ENCODE data around the gene MAU2.

Gene MAU2

DNA sequence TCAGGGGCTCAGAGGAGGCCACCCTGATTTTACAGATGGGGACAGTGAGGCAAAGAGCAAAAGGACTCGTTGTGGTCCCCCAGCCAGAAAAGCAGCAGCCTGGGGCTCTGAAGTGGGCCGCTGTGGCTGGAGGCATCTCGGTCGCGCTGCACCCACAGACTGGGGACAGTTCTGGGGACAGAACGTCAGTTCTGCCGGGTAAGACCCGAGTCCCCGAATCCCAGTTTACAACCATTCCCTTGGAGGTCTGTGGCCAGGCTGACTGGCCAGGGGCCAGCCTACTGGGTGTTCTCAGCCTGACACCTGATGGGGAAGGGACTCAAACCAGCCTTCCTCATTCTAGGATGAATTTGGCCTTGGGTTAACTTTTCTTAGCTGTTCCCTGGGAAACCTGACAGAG, 14.4 kb upstream of the MAU2 start:
- no peak for DNase-seq

DNA sequence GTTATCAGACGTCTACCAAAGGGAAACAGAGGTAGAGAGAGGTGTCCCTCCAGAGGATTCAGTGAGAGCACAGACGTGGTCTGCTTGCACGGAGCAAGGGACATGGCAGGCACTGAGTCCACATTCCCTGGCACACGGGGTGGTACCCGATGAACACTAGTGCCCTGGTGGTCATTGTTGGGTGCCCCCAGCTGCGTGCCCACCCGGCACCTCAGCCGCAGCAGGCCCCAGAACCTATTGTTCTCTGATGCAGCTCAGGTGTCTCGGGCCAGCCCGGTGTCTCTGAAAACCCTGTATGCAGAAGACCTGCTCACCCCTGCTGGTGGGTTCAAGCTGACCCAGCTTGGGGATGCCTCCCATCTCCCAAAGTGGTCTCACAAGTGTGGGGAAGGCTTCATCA, 12.3 kb upstream of the MAU2 start:
- DNase-seq = no peak

DNA sequence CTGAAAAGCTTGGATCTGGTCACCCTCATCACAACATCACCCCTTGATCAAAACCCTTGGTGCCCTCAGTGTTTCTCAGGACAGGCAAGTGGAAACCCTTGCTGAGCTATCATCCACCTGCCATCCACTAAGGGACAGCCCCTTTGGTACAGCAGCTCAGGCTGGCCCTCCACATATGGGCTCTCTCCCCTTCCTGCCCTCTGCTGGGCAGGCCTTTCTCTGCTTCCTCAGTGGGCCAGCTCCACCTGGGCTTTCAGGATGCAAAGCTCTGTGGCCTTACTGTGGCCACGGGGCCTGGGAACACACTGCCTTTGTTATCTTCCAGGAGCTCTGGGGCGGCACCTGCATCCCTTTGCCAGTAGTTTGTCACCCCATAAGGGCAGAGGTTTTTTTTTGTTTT, 5.2 kb upstream of the MAU2 start:
- no peak for DNase-seq

DNA sequence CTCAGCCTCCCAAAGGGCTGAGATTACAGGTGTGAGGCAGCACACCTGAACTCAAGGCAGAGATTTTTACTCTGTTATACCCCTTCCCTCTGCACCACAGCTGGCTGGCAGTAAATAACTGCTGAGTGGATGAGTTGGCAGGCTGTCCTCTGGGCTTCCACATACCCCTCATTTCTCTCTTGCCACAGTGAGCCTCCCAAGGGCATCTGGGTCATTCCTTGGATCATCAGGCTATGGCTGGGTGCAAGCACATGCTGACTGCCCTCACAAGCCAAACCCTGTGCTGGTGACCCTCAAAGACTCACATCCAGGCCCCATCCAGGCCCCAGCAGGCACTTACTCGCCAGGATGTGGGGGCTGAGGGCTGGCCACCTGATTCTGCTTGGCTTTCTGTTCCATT, 4.5 kb upstream of the MAU2 start:
- no peak for DNase-seq

DNA sequence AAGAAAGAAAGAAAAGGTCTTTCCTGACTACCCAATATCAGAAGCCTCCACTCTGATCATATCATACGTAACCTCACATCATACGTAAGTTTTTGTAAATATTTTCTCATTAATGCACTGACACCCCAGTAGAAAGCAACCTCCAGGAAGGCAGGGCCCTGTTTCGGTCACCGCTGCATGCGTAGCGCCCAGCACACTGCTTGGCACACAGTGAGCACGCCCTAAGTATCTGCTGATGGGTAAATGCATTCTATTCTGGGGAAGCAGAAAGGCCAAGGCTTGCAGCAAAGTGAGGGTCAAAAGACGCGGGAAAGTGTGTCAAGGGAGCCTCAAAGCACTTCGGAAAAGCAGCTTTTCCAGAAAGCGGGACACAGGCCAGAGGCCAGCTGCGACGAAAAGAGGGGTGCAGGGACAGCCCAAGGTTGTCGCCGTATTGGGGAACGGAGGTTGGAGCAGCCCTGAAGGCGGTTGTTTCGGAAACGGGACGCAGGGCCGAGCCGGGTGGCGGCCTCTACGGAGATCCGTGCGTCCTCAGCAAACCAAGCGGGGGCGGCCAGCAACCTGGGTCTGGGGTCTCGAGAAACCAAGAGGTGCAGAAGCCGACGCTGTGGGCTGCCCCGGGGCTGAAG, 783 bp upstream of the MAU2 start:
- DNase-seq = no peak

DNA sequence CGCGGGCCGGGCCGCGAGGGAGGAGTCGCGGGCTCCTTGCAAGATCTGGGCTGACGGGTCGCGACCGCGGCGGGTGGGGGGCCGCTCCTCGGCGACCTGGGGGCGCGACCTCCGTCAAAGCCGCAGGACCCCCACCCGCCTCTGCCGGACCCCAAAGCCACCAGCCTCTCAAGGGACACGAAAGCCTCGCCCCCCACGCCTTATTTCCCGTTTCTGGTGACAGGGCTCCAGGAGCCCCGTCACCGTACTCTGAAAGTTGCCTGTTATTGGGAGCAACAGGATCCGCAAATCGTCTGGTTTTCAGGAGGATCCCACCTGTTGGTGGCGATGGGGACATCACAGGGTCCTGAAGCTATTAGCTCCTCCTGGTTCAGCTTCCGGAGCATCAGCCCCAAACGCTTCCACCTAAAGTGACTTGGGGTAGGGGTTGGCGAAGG, 530 bp downstream of the MAU2 start:
- DNase-seq = no peak

DNA sequence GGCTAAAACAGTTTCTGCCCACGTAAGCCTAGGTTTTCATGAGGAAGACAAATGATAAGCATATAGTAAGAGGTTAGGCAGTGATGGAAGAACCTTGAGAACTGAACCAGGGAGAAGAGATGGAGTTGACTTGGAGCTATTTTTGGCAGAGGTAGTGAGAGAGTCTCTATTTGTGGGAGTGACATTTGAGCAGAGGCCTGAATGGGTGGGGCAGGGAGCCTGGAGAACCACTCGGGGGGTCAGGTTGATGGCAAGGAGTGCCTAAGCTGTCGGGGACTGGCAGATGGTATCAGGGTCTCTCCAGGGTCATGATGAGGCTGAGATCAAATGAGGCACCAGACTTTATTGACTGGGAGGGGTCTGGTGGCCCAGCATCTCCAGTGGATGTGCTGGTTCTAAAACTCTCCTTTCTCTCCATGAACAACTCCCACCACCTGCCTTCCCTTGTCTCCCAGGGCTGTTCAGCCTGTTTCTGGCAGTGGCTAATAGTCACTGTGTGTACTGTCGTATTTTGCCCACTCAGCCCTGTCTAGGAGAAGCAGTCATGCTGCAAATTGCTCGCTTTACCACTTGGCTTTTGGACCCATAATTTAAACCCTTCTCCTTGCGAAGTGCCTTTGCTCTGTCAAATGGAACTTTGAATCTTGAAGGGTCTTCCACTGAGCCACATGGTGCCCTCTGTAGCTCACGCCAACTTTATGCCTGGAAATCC, 3.6 kb downstream of the MAU2 start:
- DNase-seq = no peak

DNA sequence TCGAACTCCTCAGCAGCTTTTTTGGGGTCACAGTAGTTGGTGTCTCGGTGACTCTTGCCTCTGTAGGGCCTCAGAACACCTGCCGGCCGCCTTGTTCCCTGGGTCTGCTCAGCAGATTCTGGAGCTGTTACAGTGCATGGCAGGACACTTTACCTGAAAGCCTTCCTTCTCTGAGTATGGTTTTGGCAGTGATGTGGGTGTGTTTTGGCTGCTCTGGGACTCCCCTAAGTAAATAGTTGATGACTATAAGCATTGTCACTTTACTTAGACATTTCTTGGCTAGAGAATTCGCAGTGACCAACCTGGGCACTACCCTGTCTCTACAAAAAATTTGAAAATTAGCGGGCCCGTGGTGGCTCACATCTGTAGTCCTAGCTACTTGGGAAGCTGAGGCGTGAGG, 7.0 kb downstream of the MAU2 start:
- no peak for DNase-seq

DNA sequence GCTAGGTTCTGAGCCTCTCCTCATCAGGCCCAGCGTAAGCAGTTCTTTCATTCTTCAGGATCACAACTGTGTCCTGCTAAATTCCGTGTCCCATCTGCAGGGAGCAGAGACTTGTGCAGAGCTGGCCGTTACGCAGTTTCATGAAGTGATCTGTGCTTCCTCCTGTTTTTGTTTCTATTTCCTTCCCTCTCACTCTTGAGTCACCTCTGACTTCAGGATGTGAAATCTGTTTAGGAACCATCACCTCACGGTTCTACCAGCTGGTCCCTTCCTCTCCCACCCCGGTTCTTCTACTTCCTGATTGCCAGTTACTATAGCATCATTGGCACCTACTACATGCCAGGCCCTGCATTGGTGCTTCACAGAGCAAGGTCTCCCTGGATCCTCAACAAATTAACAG, 8.5 kb downstream of the MAU2 start:
- no peak for DNase-seq

DNA sequence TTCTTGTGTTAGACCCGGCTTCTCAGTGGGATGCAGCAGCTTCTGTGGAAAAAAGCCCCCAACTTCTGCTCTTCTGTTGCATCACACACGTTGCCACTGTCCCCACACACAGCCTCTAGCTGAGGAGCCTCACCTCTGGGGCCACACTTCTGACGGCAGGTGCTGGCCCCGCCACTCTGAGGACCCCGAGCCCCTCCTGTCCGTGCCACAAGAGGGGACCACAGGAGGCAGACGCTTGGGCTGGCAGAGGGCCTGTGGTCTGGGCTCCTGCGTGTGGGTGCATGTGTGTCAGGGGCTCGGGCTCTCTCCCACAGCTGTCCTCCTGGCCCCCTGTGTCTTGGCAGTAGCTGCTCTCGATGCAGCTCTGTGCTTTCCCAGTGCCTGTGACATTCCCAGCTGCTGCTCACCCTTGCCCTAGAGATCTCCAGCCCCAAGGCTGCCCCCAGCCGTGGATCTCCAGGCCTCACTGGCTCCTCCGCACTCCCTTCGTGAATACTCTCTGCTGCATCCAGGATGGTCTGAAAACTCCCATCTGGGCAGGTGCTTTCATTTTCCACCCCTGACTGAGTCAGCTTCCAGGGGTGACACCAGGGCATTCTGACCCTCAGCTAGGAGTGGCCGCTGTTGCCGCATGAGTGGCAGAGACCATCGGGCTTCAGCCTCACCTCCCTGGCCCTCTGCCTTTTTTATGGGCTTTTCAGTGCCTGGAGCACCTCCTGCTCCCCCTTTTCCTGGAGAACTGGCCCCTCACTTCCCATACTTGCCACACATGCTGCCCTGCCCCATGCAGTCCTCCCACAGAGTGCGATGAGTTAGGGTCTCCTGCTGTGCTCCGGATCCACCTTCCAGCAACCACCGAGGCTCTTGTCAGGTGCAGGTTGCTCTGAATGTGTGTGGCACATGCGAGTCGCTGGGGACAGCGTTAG, 13.7 kb downstream of the MAU2 start:
- DNase-seq = no peak

DNA sequence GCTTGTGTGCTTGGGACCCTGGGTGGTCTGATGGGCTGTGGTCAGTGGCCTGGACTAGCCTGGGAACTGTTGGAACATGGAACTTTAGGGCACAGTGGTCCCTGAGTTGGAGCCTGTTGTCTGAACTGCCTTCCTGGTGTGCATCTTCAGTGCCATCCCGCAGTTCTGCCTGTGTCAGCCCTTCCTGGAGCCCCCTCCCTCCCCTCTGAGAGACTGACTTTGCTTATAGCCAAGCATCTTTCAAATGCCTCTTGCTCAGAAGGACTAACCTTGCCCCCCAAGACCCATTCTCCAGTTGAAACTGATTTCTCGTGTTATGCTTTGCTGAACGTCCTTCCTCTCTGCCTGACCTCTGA, 14.3 kb downstream of the MAU2 start:
- no peak for DNase-seq

DNA sequence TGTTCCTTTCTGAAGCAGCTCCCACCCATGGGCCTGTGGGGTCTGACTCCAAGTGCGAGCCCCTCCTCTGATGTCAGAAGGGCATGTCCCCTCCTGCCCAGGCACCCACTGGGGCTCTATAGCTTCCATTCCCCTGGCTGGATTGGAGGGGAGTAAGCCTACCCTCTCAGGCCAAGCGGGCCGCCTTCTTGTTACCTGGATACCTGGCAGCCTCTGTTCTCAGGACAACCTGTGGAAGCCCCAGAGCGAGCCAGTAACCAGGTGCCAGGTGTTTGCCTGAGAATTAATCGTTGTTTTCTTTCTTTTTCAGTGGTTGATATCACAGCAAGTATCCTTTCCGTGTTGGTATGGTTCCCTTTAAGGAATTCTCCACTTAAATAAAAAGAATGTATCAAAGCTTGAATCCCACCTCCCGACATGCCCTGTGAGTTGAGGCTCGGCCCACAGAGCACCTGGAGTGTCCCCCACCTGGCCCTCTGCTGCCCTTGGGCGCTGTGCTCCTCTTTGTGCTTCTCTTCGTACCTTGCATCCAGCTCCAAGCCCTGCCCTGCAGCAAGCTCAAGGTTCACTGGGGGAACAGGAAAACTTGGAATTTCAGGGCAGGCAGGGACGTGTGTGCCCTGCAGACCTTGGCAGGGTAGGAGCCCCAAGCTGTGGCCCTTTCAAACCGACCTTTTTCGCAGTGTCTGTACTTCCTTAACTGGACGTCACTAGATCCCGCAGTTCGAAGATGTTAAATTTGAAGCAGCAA, 15.0 kb downstream of the MAU2 start:
- no peak for DNase-seq

DNA sequence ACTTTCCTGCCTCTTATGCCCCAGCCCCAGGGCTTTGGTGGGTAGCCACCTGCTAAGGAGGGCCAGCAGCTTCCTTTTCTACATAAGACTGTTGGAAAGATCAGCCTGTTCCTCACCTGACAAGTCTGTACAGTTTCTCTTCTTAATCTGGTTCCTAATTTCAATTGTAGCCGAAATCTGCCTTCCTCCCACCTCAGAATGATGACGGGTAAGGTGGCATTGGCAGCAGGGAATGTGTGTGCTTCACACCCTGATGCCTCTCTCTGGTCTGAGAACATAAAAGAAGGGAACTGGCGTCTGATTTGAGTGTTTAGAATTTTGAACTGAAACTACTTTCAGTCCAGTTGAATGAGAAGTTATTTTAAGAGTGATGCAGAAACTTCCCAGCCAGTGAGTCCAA, 16.0 kb downstream of the MAU2 start:
- DNase-seq = no peak

DNA sequence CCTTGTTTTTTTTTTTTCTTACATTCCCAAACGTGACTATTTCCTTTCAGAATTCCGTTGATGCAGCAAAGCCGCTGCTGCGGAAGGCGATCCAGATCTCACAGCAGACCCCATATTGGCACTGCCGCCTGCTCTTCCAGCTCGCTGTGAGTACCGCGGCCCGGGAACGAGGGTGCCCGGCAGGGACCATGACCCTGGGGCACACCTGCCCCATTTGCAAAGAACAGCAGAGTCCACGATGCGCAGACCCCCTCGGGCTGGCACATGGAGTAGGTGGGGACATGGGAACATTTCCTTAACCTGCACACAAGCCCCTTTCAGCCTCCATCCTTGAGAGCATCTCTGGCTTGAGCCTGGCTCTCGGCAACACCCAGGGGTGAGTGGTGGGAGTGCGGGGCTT, 16.5 kb downstream of the MAU2 start:
- no peak for DNase-seq

DNA sequence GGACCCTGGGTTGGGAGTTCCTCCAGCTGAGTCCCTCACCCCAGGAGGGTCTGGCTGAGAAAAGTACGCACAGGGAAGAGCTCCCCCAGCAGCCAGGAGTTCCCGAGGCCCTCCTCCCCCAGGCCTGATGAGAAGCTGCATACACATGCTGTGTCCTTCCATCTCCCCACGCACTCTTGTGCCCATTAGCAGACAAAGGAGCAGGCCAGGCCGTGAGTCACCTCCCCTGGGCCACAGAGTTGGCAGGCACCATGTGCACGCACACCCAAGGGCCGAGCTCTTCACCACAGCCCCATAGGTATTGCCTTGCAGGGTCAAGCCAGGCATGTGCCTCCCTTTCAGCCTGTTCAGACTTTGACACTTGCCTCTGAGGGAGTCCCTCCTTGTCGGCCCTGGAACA, 17.5 kb downstream of the MAU2 start:
- peak; percentile 43 for DNase-seq

DNA sequence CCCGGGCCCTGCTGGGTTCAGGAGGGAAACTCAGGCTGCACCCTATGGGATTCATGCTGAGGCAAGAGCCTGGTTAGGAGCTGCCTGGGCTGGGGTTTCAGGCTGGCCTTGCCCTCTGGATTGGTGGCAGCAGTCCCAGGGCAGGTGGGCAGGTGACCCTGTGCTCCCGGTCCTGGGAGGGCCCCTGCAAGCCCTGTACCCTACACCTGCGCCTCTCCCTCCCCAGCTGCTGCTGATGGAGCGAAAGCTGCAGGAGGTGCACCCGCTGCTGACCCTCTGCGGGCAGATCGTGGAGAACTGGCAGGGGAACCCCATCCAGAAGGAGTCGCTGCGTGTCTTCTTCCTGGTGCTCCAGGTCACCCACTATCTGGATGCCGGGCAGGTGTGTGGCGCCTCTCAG, 20.4 kb downstream of the MAU2 start:
- no peak for DNase-seq

DNA sequence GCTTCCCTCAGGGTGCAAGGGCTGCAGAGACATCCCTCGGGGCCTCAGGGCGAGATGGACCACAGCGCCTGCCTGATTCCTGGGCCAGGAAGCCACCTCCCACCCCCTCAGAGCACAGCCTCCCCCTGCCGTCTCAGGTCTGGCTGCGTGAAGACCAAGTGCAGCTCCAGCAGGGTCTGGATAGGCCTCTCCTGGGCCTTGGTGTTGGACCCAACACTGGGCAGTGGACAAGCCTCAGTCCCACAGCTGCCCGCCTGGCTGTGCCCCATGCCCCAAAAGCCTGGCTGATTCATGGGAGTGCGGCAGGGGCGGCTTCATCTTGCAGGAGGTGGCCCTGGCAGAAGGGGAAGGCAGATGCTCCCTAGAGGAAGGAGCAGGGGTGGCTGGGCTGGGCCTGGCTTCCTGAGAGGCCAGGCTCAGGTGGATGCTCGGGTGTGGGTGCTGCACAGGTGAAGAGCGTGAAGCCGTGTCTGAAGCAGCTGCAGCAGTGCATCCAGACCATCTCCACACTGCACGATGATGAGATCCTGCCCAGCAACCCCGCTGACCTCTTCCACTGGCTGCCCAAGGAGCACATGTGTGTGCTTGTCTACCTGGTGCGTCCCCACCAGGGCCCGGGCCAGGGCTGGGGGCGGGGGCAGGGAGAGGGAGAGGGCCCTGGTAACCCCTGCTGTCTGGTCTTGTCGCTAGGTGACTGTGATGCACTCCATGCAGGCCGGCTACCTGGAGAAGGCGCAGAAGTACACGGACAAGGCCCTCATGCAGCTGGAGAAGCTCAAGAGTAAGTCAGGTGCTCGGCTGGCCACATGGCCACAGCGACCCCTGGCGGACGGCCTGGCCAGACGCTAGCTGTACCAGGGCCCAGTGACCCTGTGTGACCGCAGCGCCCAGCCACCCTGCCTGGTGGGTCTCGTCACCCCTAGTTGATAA, 21.7 kb downstream of the MAU2 start:
- no peak for DNase-seq

DNA sequence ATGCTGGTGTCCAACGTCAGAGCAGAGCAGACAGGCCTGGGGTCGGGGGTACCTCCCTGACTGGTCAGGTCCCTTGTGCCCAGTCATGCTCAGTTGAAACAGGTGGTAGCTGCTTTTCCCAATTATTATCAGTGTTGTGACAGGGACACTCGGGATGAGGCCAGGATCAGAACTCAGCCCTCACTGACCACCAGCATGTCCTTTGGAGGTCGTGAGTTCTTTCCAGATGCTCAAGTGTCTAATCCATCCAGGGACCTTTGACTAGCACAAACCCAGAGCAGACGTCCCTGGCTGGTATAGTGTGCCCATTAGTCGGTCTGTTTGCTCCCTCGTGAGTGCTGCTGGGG, 22.4 kb downstream of the MAU2 start:
- no peak for DNase-seq

DNA sequence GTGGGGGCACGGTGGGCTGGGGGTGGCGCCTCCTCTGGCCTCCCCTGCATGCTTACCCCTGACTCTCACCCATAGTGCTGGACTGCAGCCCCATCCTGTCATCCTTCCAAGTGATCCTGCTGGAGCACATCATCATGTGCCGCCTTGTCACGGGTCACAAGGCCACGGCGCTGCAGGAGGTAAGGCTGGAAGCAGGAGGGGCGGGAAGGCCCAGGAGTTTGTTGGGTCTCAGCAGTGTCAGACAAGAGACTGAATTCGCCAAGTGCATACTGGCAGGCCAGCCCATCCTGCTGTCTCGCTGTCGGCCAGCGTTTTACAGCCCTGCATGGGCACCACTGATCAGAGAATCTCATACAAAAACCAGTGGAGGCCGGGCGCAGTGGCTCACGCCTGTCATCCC, 23.1 kb downstream of the MAU2 start:
- no peak for DNase-seq

DNA sequence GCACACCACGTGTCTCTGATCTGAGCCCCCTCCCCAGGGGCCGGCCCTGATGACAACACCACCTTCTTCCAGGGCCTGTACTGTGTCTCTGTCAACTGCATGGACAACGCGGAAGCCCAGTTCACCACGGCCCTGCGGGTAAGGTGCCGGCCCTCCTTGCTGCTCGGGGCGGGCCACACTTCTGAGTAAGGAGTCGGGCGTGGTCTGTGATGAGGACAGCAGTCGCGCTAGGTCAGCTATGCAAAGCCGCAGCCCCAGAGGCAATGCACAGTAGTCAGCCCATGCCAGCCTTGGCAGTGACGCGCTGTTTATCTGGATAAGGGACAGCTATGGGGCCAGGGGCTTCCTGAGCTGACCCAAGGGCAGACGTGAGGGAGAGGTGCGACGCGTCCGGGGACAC, 24.6 kb downstream of the MAU2 start:
- no peak for DNase-seq

DNA sequence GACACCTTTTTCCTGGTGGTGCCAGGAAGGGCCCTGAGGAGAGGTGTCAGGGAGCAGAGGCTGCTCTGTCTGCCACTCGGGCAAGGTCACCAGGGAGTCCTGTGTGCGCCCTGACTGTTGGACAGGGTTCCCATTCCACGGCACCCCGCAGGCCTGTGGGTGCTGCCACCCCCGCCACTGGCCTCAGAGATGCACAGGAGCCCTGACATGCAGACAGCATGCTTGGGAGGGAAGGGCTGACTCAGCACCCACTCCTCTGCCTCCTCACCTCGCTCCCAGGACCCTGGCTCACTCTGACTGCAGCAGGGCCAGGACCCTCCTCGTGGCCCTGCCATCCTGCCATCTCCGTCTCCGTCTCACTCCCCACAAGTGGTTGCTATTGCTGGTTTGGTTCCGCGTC, 25.3 kb downstream of the MAU2 start:
- no peak for DNase-seq

DNA sequence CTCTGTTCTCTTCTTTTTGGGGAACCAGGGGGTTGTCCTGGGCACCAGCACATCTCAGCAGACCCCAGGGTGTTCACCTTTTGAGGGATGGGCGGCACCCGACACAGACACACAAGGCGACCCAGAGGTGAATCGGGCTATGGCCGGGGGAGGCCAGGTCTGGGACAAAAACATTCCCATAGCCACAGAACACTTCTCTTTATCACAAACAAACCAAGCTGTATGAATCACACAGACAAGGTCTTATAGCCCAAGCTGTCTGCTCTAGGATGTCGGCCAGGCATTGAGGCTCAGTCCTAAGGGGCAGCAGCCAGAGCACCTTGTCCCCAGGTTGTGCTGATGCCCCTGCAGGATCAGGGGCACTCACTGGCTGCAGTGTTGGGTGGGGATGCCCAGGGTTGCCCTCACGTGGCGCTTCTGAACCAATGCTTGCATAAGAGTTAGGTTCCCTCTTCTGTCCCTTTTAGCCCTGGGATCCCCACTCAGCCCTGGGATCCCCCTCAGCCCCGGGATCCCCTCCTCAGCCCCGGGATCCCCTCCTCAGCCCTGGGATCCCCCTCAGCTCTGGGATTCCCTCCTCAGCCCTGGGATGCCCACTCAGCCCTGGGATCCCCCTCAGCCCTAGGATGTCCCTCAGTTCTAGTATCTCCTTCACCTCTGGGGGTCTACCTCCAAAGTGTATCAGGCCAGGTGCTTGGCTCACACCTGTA, 26.9 kb downstream of the MAU2 start:
- no peak for DNase-seq
